GM11168 (cell line): Measurements from ENCODE around the gene BANF2.

Source experiments
- in situ Hi-C: fragments of 300-500 bp; cut with MboI; formaldehyde crosslinking; loops from one replicate; pipeline ENCODE4 v1.12.0; 2022; ENCODE audit warnings: low sequenced_read_pairs; ENCODE audit not compliant: unreplicated experiment

BANF2 gene

GRCh38 chr20:17681726-17682102 lies 18.1 kb upstream of the BANF2 start:
- in situ Hi-C loops = no loop called here

- in situ Hi-C loops = no loop called here
Observed at GRCh38 chr20:17682103-17682888, 17.5 kb upstream of the BANF2 start, which contains the start of gene RRBP1. Gene RRBP1 (minus strand): TSS chr20:17682242. CDS start chr20:17660507, 21,735 bp downstream.

GRCh38 chr20:17682889-17683198 lies 16.9 kb upstream of the BANF2 start:
- in situ Hi-C loops = no loop called here

- in situ Hi-C loops = no loop called here
Observed at GRCh38 chr20:17683218-17684076, 16.3 kb upstream of the BANF2 start.

GRCh38 chr20:17684077-17684888 lies 15.5 kb upstream of the BANF2 start:
- in situ Hi-C loops = no loop called here

- in situ Hi-C loops = no loop called here
Observed at GRCh38 chr20:17685168-17685567, 14.6 kb upstream of the BANF2 start.

GRCh38 chr20:17687800-17688199 lies 12.0 kb upstream of the BANF2 start:
- in situ Hi-C loops = no loop called here

GRCh38 chr20:17688965-17689364 lies 10.8 kb upstream of the BANF2 start:
- in situ Hi-C loops = no loop called here

- in situ Hi-C loops = no loop called here
Observed at GRCh38 chr20:17690144-17690543, 9.6 kb upstream of the BANF2 start.

- in situ Hi-C loops = no loop called here
Observed at GRCh38 chr20:17691758-17692157, 8.0 kb upstream of the BANF2 start.

GRCh38 chr20:17693444-17694001 lies 6.2 kb upstream of the BANF2 start:
- in situ Hi-C loops = no loop called here

GRCh38 chr20:17694767-17695166 lies 5.0 kb upstream of the BANF2 start:
- in situ Hi-C loops = no loop called here

GRCh38 chr20:17696287-17696686 lies 3.5 kb upstream of the BANF2 start:
- in situ Hi-C loops = no loop called here

- in situ Hi-C loops = no loop called here
Observed at GRCh38 chr20:17697171-17697570, 2.6 kb upstream of the BANF2 start.

- in situ Hi-C loops = no loop called here
Observed at GRCh38 chr20:17698384-17698783, 1.4 kb upstream of the BANF2 start.

- in situ Hi-C loops = no loop called here
Observed at GRCh38 chr20:17700637-17701036, 871 bp downstream of the BANF2 start.

GRCh38 chr20:17701826-17702225 lies 2.1 kb downstream of the BANF2 start:
- in situ Hi-C loops = no loop called here

GRCh38 chr20:17704589-17705317 lies 5.0 kb downstream of the BANF2 start:
- in situ Hi-C loops = no loop called here

GRCh38 chr20:17705916-17706315 lies 6.2 kb downstream of the BANF2 start:
- in situ Hi-C loops = no loop called here

- in situ Hi-C loops = no loop called here
Observed at GRCh38 chr20:17706632-17707031, 6.9 kb downstream of the BANF2 start.
